HL-60/S4 treated with retinoic acid at 250 ng/mL for 4 days and 3 days (cell line): ENCODE measurements around the gene PYGO2.
"Not testable (repeated sequence)": the region's sequence is repeated elsewhere in the genome, so short reads cannot be mapped to it uniquely, and the experiment has no call there.

Experiments
- in situ Hi-C: fragments of 300-500 bp; cut with MboI; formaldehyde crosslinking; loops from 2 replicates; pipeline ENCODE4 v1.7.0; 2022; ENCODE audit warnings: low sequenced_read_pairs

PYGO2 gene

GRCh38 chr1:154911691-154912550 is 49.7 kb downstream of the PYGO2 start:
- in situ Hi-C loops = no loop called here

GRCh38 chr1:154910851-154911250 is 50.7 kb downstream of the PYGO2 start:
- in situ Hi-C loops = no loop called here

DNA sequence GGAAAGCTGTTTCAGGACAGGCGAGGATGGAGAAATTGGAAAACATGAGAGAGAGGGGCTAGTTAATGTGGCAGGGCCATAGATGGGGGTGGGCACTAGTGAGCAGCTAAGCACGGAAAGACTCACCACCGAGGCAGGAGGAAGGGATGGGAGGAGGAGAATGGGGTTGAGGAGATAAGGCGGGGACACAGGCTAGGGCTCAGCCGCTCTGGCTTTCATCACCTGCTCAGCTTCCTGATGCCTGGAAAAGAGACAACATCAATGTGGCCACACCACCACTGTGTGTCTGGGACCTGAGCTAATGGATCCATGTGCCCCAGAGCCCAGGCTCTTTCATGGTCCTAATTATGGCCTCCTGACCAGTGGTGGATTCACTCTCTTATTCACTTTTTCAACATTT is 52.6 kb downstream of the PYGO2 start:
- in situ Hi-C loops = no loop called here

DNA sequence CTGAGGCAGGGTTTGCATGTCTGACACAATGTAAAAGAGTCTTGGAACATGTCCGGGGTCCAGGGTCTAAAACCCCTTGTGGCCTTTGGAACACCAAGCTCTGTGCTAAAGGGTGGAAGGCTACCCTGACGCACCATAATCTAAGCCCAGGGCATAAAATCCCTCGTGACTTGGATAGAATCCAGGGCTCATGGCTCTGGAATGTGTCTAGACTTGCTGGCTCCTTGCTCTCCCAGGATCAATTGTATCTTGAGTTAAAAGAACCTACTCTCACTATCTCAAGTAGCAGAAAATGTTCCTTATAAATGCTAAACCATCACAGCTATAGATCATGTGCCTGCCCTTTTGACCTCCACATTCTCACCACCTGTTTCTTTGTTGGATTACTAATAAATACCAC is 53.5 kb downstream of the PYGO2 start:
- in situ Hi-C loops = not testable (repeated sequence)
